SJSA1 (cell line): Measurements from ENCODE around the gene EVI5L. TPM values are rescaled to one million over a fixed set of nuclear protein-coding genes. Genes with fewer than 3 reads are reported as not detected.

Source experiments
- DNase-seq, 2 experiments: peaks; one replicate each; pipeline ENCODE4 v3.0.0-alpha.2; 2015 to 2020; ENCODE audit warnings: low spot score in 2 of 2, low read depth in 1 of 2
- H3K27ac ChIP-seq: fragments of 250-450 bp; sonication (Bioruptor Pico); 2 replicates; pipeline ENCODE4 v1.5.1; 2020; ENCODE audit warnings: mild to moderate bottlenecking, moderate library complexity
- H3K27me3 ChIP-seq: fragments of 250-450 bp; sonication (Bioruptor Pico); replicated peaks from 2 replicates; pipeline ENCODE4 v1.5.1; 2020; ENCODE audit warnings: mild to moderate bottlenecking, moderate library complexity
- H3K36me3 ChIP-seq: fragments of 250-450 bp; sonication (Bioruptor Pico); 2 replicates; pipeline ENCODE4 v1.5.1; 2020; ENCODE audit warnings: mild to moderate bottlenecking
- H3K4me1 ChIP-seq: fragments of 250-450 bp; sonication (Bioruptor Pico); replicated peaks from 2 replicates; pipeline ENCODE4 v1.6.1; 2021; ENCODE audit warnings: mild to moderate bottlenecking
- H3K4me3 ChIP-seq: fragments of 250-450 bp; sonication (Bioruptor Pico); 2 replicates; pipeline ENCODE4 v1.5.1; 2020; ENCODE audit warnings: mild to moderate bottlenecking
- H3K9me3 ChIP-seq: fragments of 250-450 bp; sonication (Bioruptor Pico); replicated peaks from 2 replicates; pipeline ENCODE4 v1.5.1; 2020; ENCODE audit warnings: mild to moderate bottlenecking
- total RNA-seq: library from RNA; depleted of rRNA; stranded (reverse); fragments of >200 nt; shearing (Covaris generic); gene quantifications from 2 replicates; pipeline ENCODE4 v1.2.3, GENCODE V29; 2014

The EVI5L gene
- total RNA-seq, 1 experiment from 2014 or later: 16.3 TPM

- H3K9me3 ChIP-seq: no peaks in the 10 kb centered on the region
- peak in 1 of 2 experiments; percentile 42 for DNase-seq
These were observed 34.1 kb downstream of the EVI5L start for GRCh38 chr19:7863971-7864689.

GRCh38 chr19:7864690-7865074 is 34.7 kb downstream of the EVI5L start:
- H3K4me3 ChIP-seq: no peak overlapping the region

More at GRCh38 chr19:7863971-7864689, 34.1 kb downstream of the EVI5L start:
- Histone ChIP-seq H3K27ac (no peak overlapping the region), H3K4me3 (no peak overlapping the region), H3K27me3 (peaks cover 4% of the 10 kb centered on the region; the same call in 1 of the 2 replicates), H3K36me3 (0 out of 2 replicates have a peak, but pooled peaks cover 2% of the 10 kb centered on the region), H3K4me1 (peaks cover 8% of the 10 kb centered on the region)

GRCh38 chr19:7865262-7865911 is 35.4 kb downstream of the EVI5L start:
- Histone ChIP-seq H3K27ac (no peak overlapping the region), H3K27me3 (peaks cover 4% of the 10 kb centered on the region; the same call in 1 of the 2 replicates), H3K9me3 (no peaks in the 10 kb centered on the region; the same call in 1 of the 2 replicates), H3K4me3 (no peak overlapping the region), H3K36me3 (0 out of 2 replicates have a peak, but pooled peaks cover 2% of the 10 kb centered on the region), H3K4me1 (peaks cover 17% of the 10 kb centered on the region)
- DNase-seq: no peak

More at GRCh38 chr19:7864690-7865074, 34.7 kb downstream of the EVI5L start:
- Histone ChIP-seq H3K4me1 (peaks cover 14% of the 10 kb centered on the region), H3K27ac (no peak overlapping the region), H3K9me3 (no peaks in the 10 kb centered on the region; the same call in 1 of the 2 replicates), H3K36me3 (0 out of 2 replicates have a peak, but pooled peaks cover 2% of the 10 kb centered on the region), H3K27me3 (peaks cover 4% of the 10 kb centered on the region; the same call in 1 of the 2 replicates)
- no peak for DNase-seq

- no peak overlapping the region for H3K4me3 ChIP-seq
- H3K27ac ChIP-seq: no peak overlapping the region
- peaks cover 4% of the 10 kb centered on the region; the same call in 1 of the 2 replicates for H3K27me3 ChIP-seq
- H3K36me3 ChIP-seq: 0 out of 2 replicates have a peak, but pooled peaks cover 2% of the 10 kb centered on the region
- H3K9me3 ChIP-seq: no peaks in the 10 kb centered on the region; the same call in 1 of the 2 replicates
- no peak for DNase-seq
- H3K4me1 ChIP-seq: peaks cover 18% of the 10 kb centered on the region
These were observed 36.5 kb downstream of the EVI5L start for GRCh38 chr19:7866399-7867091.

GRCh38 chr19:7867092-7867844 is 37.2 kb downstream of the EVI5L start:
- Histone ChIP-seq H3K27ac (no peak overlapping the region), H3K36me3 (0 out of 2 replicates have a peak, but pooled peaks cover 2% of the 10 kb centered on the region), H3K9me3 (no peaks in the 10 kb centered on the region; the same call in 1 of the 2 replicates), H3K4me3 (no peak overlapping the region), H3K27me3 (peaks cover 5% of the 10 kb centered on the region; the same call in 1 of the 2 replicates), H3K4me1 (peaks cover 25% of the 10 kb centered on the region)
- DNase-seq: no peak

GRCh38 chr19:7868326-7868670 is 38.3 kb downstream of the EVI5L start:
- peak in 1 of 2 experiments; percentile 45 for DNase-seq
- H3K36me3 ChIP-seq: 0 out of 2 replicates have a peak, but pooled peaks cover 2% of the 10 kb centered on the region
- H3K9me3 ChIP-seq: no peaks in the 10 kb centered on the region; the same call in 1 of the 2 replicates
- H3K4me1 ChIP-seq: peaks cover 28% of the 10 kb centered on the region
- peaks cover 15% of the 10 kb centered on the region for H3K27me3 ChIP-seq
- H3K4me3 ChIP-seq: no peak overlapping the region
- H3K27ac ChIP-seq: no peak overlapping the region

GRCh38 chr19:7868671-7869452 is 38.8 kb downstream of the EVI5L start:
- no peak overlapping the region for H3K27ac ChIP-seq
- no peaks in the 10 kb centered on the region; the same call in 1 of the 2 replicates for H3K9me3 ChIP-seq
- no peaks in the 10 kb centered on the region for H3K36me3 ChIP-seq
- H3K4me3 ChIP-seq: peak overlapping the region; percentile 29
- peaks cover 19% of the 10 kb centered on the region for H3K27me3 ChIP-seq
- H3K4me1 ChIP-seq: peaks cover 28% of the 10 kb centered on the region
- peak; percentile 67 to 75 for DNase-seq

GRCh38 chr19:7869453-7869909 is 39.5 kb downstream of the EVI5L start:
- peak in 1 of 2 experiments; percentile 76 for DNase-seq
- H3K9me3 ChIP-seq: no peaks in the 10 kb centered on the region; the same call in 1 of the 2 replicates
- H3K4me1 ChIP-seq: peaks cover 28% of the 10 kb centered on the region
- peaks cover 24% of the 10 kb centered on the region for H3K27me3 ChIP-seq
- peak overlapping the region; percentile 29 for H3K4me3 ChIP-seq
- no peaks in the 10 kb centered on the region for H3K36me3 ChIP-seq
- H3K27ac ChIP-seq: no peak overlapping the region

- no peaks in the 10 kb centered on the region for H3K36me3 ChIP-seq
- H3K4me1 ChIP-seq: peaks cover 28% of the 10 kb centered on the region
- peaks cover 29% of the 10 kb centered on the region for H3K27me3 ChIP-seq
- H3K9me3 ChIP-seq: no peaks in the 10 kb centered on the region; the same call in 1 of the 2 replicates
- H3K27ac ChIP-seq: no peak overlapping the region
- H3K4me3 ChIP-seq: peak overlapping the region; percentile 29
- no peak for DNase-seq
These were observed 40.0 kb downstream of the EVI5L start for GRCh38 chr19:7869910-7870511.

- DNase-seq: peak; percentile 29 to 75
- H3K4me1 ChIP-seq: peaks cover 28% of the 10 kb centered on the region
- no peaks in the 10 kb centered on the region; the same call in 1 of the 2 replicates for H3K9me3 ChIP-seq
- no peak overlapping the region for H3K4me3 ChIP-seq
- peaks cover 34% of the 10 kb centered on the region for H3K27me3 ChIP-seq
- no peaks in the 10 kb centered on the region for H3K36me3 ChIP-seq
- no peak overlapping the region for H3K27ac ChIP-seq
These were observed 40.8 kb downstream of the EVI5L start for GRCh38 chr19:7870571-7871436.
